Effector memory CD4-positive, alpha-beta T cell (primary cell): ENCODE measurements around the gene WDR55.
"Not testable (repeated sequence)": the region's sequence is repeated elsewhere in the genome, so short reads cannot be mapped to it uniquely, and the experiment has no call there.

Experiments
- DNase-seq, 3 donors: peaks; one replicate each; pipeline ENCODE4 v3.0.0-alpha.2; 2020
- H3K27ac ChIP-seq: 2 replicates; pipeline ENCODE4 v1.7.0; 2013; ENCODE audit warnings: mild to moderate bottlenecking, low read length, moderate library complexity; ENCODE audit not compliant: insufficient read depth, poor library complexity, severe bottlenecking
- H3K27me3 ChIP-seq: replicated peaks from 2 replicates; pipeline ENCODE4 v1.7.0; 2013; ENCODE audit warnings: mild to moderate bottlenecking, low read length; ENCODE audit not compliant: insufficient read depth, control insufficient read depth, poor library complexity, severe bottlenecking
- H3K36me3 ChIP-seq: 2 replicates; pipeline ENCODE4 v1.7.0; 2013; ENCODE audit warnings: mild to moderate bottlenecking, low read length, moderate library complexity; ENCODE audit not compliant: control insufficient read depth, insufficient read depth
- H3K4me1 ChIP-seq: 2 replicates; pipeline ENCODE4 v1.7.0; 2013; ENCODE audit warnings: low read length, mild to moderate bottlenecking; ENCODE audit not compliant: control insufficient read depth, insufficient read depth, poor library complexity, severe bottlenecking
- H3K4me3 ChIP-seq: 2 replicates; pipeline ENCODE4 v1.7.0; 2013; ENCODE audit warnings: low read length, low read depth, mild to moderate bottlenecking; ENCODE audit not compliant: insufficient read depth, poor library complexity, severe bottlenecking
- H3K9me3 ChIP-seq: 2 replicates; pipeline ENCODE4 v1.7.0; 2013; ENCODE audit warnings: mild to moderate bottlenecking, low read length, moderate library complexity; ENCODE audit not compliant: control insufficient read depth

WDR55 gene

GRCh38 chr5:140632366-140633020 lies 32.2 kb upstream of the WDR55 start:
- Histone ChIP-seq H3K36me3 (no peaks in the 10 kb centered on the region), H3K27me3 (no peaks in the 10 kb centered on the region), H3K4me1 (peaks cover 10% of the 10 kb centered on the region), H3K4me3 (peak overlapping the region; percentile 65), H3K9me3 (no peaks in the 10 kb centered on the region), H3K27ac (peak overlapping the region; percentile 58)
- DNase-seq = peak; percentile 18 to 29 (median 21)

GRCh38 chr5:140633021-140633471 lies 31.7 kb upstream of the WDR55 start, which contains the start of gene CD14:
CD14 (minus strand) TSS chr5:140633175; CDS start chr5:140633071, 104 bp downstream.
- Histone ChIP-seq H3K36me3 (no peaks in the 10 kb centered on the region), H3K27ac (peak within 1 kb of the TSS; percentile 58), H3K9me3 (no peaks in the 10 kb centered on the region), H3K27me3 (no peaks in the 10 kb centered on the region), H3K4me3 (peak within 1 kb of the TSS; percentile 65), H3K4me1 (peaks cover 10% of the 10 kb centered on the region)
- DNase-seq = no peak

- Histone ChIP-seq H3K27ac (no peak overlapping the region), H3K4me3 (peak overlapping the region; percentile 65), H3K36me3 (no peaks in the 10 kb centered on the region), H3K4me1 (peaks cover 10% of the 10 kb centered on the region), H3K27me3 (no peaks in the 10 kb centered on the region), H3K9me3 (no peaks in the 10 kb centered on the region)
- DNase-seq = no peak
Observed at GRCh38 chr5:140633501-140633900, 31.2 kb upstream of the WDR55 start.

- no peak for DNase-seq
- Histone ChIP-seq H3K27ac (no peak overlapping the region), H3K9me3 (no peaks in the 10 kb centered on the region), H3K4me1 (peaks cover 10% of the 10 kb centered on the region), H3K4me3 (no peak overlapping the region), H3K36me3 (no peaks in the 10 kb centered on the region), H3K27me3 (no peaks in the 10 kb centered on the region)
Observed at GRCh38 chr5:140634103-140634502, 30.6 kb upstream of the WDR55 start.

- no peaks in the 10 kb centered on the region for H3K27me3 ChIP-seq
- H3K4me3 ChIP-seq = no peak overlapping the region
- peaks cover 18% of the 10 kb centered on the region for H3K4me1 ChIP-seq
- DNase-seq = no peak
- no peaks in the 10 kb centered on the region for H3K36me3 ChIP-seq
- no peaks in the 10 kb centered on the region for H3K9me3 ChIP-seq
- H3K27ac ChIP-seq = no peak overlapping the region
Observed at GRCh38 chr5:140635291-140636257, 29.1 kb upstream of the WDR55 start.

GRCh38 chr5:140637371-140638100 lies 27.2 kb upstream of the WDR55 start:
- no peak for DNase-seq

GRCh38 chr5:140638898-140639147 lies 25.9 kb upstream of the WDR55 start:
- H3K4me1 ChIP-seq, H3K27me3 ChIP-seq, DNase-seq, H3K9me3 ChIP-seq: not testable (repeated sequence)
- H3K27ac ChIP-seq = peak overlapping the region; percentile 79
- H3K4me3 ChIP-seq = peak overlapping the region; percentile 82
- peaks cover 12% of the 10 kb centered on the region for H3K36me3 ChIP-seq

More at GRCh38 chr5:140637371-140638100, 27.2 kb upstream of the WDR55 start:
- peaks cover 18% of the 10 kb centered on the region for H3K4me1 ChIP-seq
- H3K27ac ChIP-seq = no peak overlapping the region
- H3K36me3 ChIP-seq = peaks cover 2% of the 10 kb centered on the region
- no peaks in the 10 kb centered on the region for H3K9me3 ChIP-seq
- H3K27me3 ChIP-seq = no peaks in the 10 kb centered on the region
- no peak overlapping the region for H3K4me3 ChIP-seq

GRCh38 chr5:140639148-140639981 lies 25.3 kb upstream of the WDR55 start, which contains the start of gene TMCO6:
TMCO6 (plus strand) TSS chr5:140639451; CDS start chr5:140639528, 77 bp downstream.
- no peaks in the 10 kb centered on the region for H3K27me3 ChIP-seq
- peak within 1 kb of the TSS; percentile 82 for H3K4me3 ChIP-seq
- H3K4me1 ChIP-seq = peaks cover 7% of the 10 kb centered on the region
- DNase-seq = peak; percentile 93 to 96 (median 95)
- peak within 1 kb of the TSS; percentile 79 for H3K27ac ChIP-seq
- no peaks in the 10 kb centered on the region for H3K9me3 ChIP-seq
- H3K36me3 ChIP-seq = peaks cover 17% of the 10 kb centered on the region

GRCh38 chr5:140641716-140642115 lies 23.0 kb upstream of the WDR55 start:
- peaks cover 13% of the 10 kb centered on the region for H3K4me1 ChIP-seq
- no peak for DNase-seq
- H3K27ac ChIP-seq = no peak overlapping the region
- H3K27me3 ChIP-seq = no peaks in the 10 kb centered on the region
- no peaks in the 10 kb centered on the region for H3K9me3 ChIP-seq
- peaks cover 29% of the 10 kb centered on the region for H3K36me3 ChIP-seq
- no peak overlapping the region for H3K4me3 ChIP-seq
